HepG2 (cell line): ENCODE data around the gene B4GALT7. TPM values are rescaled to one million over a fixed set of nuclear protein-coding genes. Genes with fewer than 3 reads are reported as not detected.
A peak's percentile ranks its signal among the peaks of the same experiment; 100 is the strongest.

ENCODE experiments used
- AHR ChIP-seq: IDR thresholded peaks from 2 replicates; pipeline ENCODE4 v1.6.1; 2018; ENCODE audit warnings: missing genetic modification reagents, missing compliant biosample characterization
- ATM ChIP-seq: fragments of 450-650 bp; IDR thresholded peaks from 2 replicates; pipeline ENCODE4 v1.7.1; 2017; ENCODE audit warnings: mild to moderate bottlenecking, borderline replicate concordance
- CENPX ChIP-seq: sonication (generic); formaldehyde crosslinking; IDR thresholded peaks from 2 replicates; pipeline ENCODE4 v1.9.0; 2021; ENCODE audit warnings: mild to moderate bottlenecking, missing genetic modification reagents, moderate library complexity
- GABPA ChIP-seq, 2 experiments: IDR thresholded peaks; 2 replicates each; pipeline ENCODE4 v1.6.1; 2011 to 2016; ENCODE audit warnings: low read depth in 2 of 2, low read length in 1 of 2, missing biosample characterization in 1 of 2, missing genetic modification characterization in 1 of 2
- HDAC6 ChIP-seq: fragments of 200-600 bp; sonication (generic); IDR thresholded peaks from 2 replicates; pipeline ENCODE4 v1.7.0; 2017; ENCODE audit warnings: mild to moderate bottlenecking, antibody characterized with exemption, low read length, low read depth
- HNF4A ChIP-seq: sonication (generic); formaldehyde crosslinking; IDR thresholded peaks from 2 replicates; pipeline ENCODE4 v1.4.0; 2020; ENCODE audit warnings: missing genetic modification reagents
- HNF4G ChIP-seq, 2 experiments: sonication (generic) in 1 of 2; formaldehyde crosslinking in 1 of 2; IDR thresholded peaks; 2 replicates each; pipeline versions ENCODE4 v1.4.0 to v1.6.1; 2011 to 2020; ENCODE audit warnings: borderline replicate concordance in 2 of 2, low read depth in 2 of 2, mild to moderate bottlenecking in 2 of 2, low read length in 1 of 2, missing genetic modification reagents in 1 of 2, moderate library complexity in 1 of 2
- JUNB ChIP-seq: sonication (generic); formaldehyde crosslinking; IDR thresholded peaks from 2 replicates; pipeline ENCODE4 v1.8.0; 2022; ENCODE audit warnings: missing genetic modification reagents, mild to moderate bottlenecking, borderline replicate concordance
- MEIS1 ChIP-seq: sonication (generic); formaldehyde crosslinking; IDR thresholded peaks from 2 replicates; pipeline ENCODE4 v1.9.0; 2021; ENCODE audit warnings: mild to moderate bottlenecking, missing genetic modification reagents, moderate library complexity, borderline replicate concordance
- NFKB2 ChIP-seq: sonication (generic); formaldehyde crosslinking; IDR thresholded peaks from 2 replicates; pipeline ENCODE4 v1.4.0; 2020; ENCODE audit warnings: missing genetic modification reagents, borderline replicate concordance
- PTBP1 ChIP-seq: fragments of 200-400 bp; formaldehyde crosslinking; IDR thresholded peaks from 2 replicates; pipeline ENCODE4 v1.6.1; 2018; ENCODE audit warnings: low read length, low read depth; ENCODE audit not compliant: poor library complexity, severe bottlenecking
- REXO4 ChIP-seq: sonication (generic); formaldehyde crosslinking; IDR thresholded peaks from 2 replicates; pipeline ENCODE4 v1.8.0; 2022; ENCODE audit warnings: missing genetic modification reagents, mild to moderate bottlenecking, borderline replicate concordance
- SOX6 ChIP-seq, 2 experiments: fragments of 450-650 bp in 1 of 2; sonication (generic) in 1 of 2; formaldehyde crosslinking in 1 of 2; IDR thresholded peaks; 2 replicates each; pipeline versions ENCODE4 v1.4.0 to v1.6.1; 2017 to 2020; ENCODE audit warnings: antibody characterized with exemption in 1 of 2, mild to moderate bottlenecking in 1 of 2, missing genetic modification reagents in 1 of 2
- ZKSCAN8 ChIP-seq: IDR thresholded peaks from 2 replicates; pipeline ENCODE4 v1.6.1; 2016; ENCODE audit warnings: borderline replicate concordance, missing genetic modification reagents, missing compliant biosample characterization
- ZNF430 ChIP-seq: sonication (generic); formaldehyde crosslinking; IDR thresholded peaks from 2 replicates; pipeline ENCODE4 v1.9.0; 2021; ENCODE audit warnings: mild to moderate bottlenecking, missing genetic modification reagents
- ZNF563 ChIP-seq: sonication (generic); formaldehyde crosslinking; IDR thresholded peaks from 2 replicates; pipeline ENCODE4 v1.8.0; 2022; ENCODE audit warnings: mild to moderate bottlenecking, moderate library complexity, missing genetic modification reagents
- ZNF788 ChIP-seq: sonication (generic); formaldehyde crosslinking; IDR thresholded peaks from 2 replicates; pipeline ENCODE4 v1.5.0; 2020; ENCODE audit warnings: mild to moderate bottlenecking, missing genetic modification reagents, borderline replicate concordance
- polyA plus RNA-seq, 8 experiments: library from polyadenylated mRNA; depleted of rRNA in 3 of 8; stranded (reverse) in 7 of 8; unstranded in 1 of 8; fragments of >200 nt; fragmentation: Illumina TruSeq in 4 of 8; extraction: Trizol in 4 of 8; gene quantifications; 2 replicates each; pipeline versions ENCODE4 v1.2.1 to v1.2.3, GENCODE V29; 2011 to 2016; ENCODE audit warnings: low read depth in 4 of 8, missing spikeins in 1 of 8, mixed read lengths in 1 of 8; ENCODE audit not compliant: insufficient read depth in 1 of 8
- total RNA-seq, 5 experiments: library from RNA; depleted of rRNA; stranded (reverse); fragments of >200 nt; fragmentation: Illumina TruSeq; extraction: Trizol; gene quantifications; 2 replicates each; pipeline ENCODE4 v1.2.3, GENCODE V29; 2016; ENCODE audit warnings: low read depth in 1 of 5
- TF ChIP-seq, protein P1 (sequence below): sonication (generic); formaldehyde crosslinking; IDR thresholded peaks from 2 replicates; pipeline ENCODE4 v1.8.0; 2022; ENCODE audit warnings: missing genetic modification reagents, mild to moderate bottlenecking, moderate library complexity, borderline replicate concordance
- TF ChIP-seq, protein P2 (sequence below): sonication (generic); formaldehyde crosslinking; IDR thresholded peaks from 2 replicates; pipeline ENCODE4 v1.4.0; 2020; ENCODE audit warnings: mild to moderate bottlenecking, missing genetic modification reagents
- TF ChIP-seq, protein P3 (sequence below): sonication (generic); formaldehyde crosslinking; IDR thresholded peaks from 2 replicates; pipeline ENCODE4 v1.4.0; 2020; ENCODE audit warnings: low read depth, mild to moderate bottlenecking, missing genetic modification reagents
- TF ChIP-seq, protein P4 (sequence below): sonication (generic); formaldehyde crosslinking; IDR thresholded peaks from 2 replicates; pipeline ENCODE4 v1.5.0; 2020; ENCODE audit warnings: missing genetic modification reagents, mild to moderate bottlenecking, borderline replicate concordance
- TF ChIP-seq, protein P5 (sequence below): sonication (generic); formaldehyde crosslinking; IDR thresholded peaks from 2 replicates; pipeline ENCODE4 v1.4.0; 2020; ENCODE audit warnings: missing genetic modification reagents, borderline replicate concordance

The B4GALT7 gene
- total and polyA plus RNA-seq, 2 of the 13 experiments (the other 11 are each of a cell fraction or from before 2014, with no cell fraction given) = 16.4 to 20.5 TPM

DNA sequence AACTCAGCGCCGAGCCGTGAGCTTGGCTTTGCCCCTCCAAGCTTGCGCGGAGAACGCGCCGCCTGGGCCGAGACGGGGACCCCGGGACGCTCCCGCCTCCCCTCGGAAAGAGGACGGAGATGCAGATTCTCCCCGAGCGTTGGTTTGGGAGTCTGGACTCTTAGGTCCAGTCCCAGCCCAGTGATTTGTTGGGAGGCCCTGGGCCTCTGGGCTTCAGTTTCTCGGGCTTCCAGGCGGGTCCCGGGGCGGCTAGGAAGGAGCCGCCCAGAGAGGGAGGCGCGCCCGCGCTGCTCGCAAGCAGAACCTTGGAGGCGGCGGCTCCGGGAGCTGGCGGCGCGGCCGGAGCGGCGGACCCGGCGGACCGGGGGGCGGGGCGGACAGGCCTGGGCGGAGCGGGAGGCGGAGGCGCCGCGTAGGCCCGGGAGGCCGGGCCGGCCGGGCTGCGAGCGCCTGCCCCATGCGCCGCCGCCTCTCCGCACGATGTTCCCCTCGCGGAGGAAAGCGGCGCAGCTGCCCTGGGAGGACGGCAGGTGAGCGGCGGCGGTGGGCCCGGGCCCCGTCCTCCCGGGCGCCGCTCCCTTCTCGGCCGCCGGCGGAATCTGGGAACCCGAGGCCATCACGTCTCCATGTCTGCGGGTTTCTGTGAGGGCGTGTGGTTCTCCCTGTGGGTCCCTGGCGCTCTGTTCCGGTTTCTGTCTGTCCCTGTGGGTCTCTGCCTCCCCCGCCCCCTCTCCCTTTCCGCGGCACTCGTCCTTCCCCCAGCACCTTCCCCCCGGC lies at the start of gene B4GALT7 (continued):
- TF ChIP-seq MEIS1 (CRISPR knock-in tag) (0 out of 2 replicates have a peak, but pooled peaks have one; percentile 38), GABPA (IDR thresholded peaks at IDR 0.05; ENCODE audit: low read depth, low read length) (peak; percentile 81), GABPA (CRISPR knock-in tag; IDR thresholded peaks at IDR 0.05; ENCODE audit: low read depth) (no peak), ZNF788 (CRISPR knock-in tag) (0 out of 2 replicates have a peak, but pooled peaks have one; percentile 48), ZNF430 (CRISPR knock-in tag) (0 out of 2 replicates have a peak, but pooled peaks have one; percentile 32), HNF4A (CRISPR knock-in tag) (no peak), JUNB (CRISPR knock-in tag) (no peak), ZNF563 (CRISPR knock-in tag) (peak; percentile 61; the same call in 1 of the 2 replicates), NFKB2 (CRISPR knock-in tag) (peak; percentile 68; the same call in 1 of the 2 replicates), AHR (CRISPR knock-in tag) (peak; percentile 67; the same call in 1 of the 2 replicates), CENPX (CRISPR knock-in tag) (no peak), ZKSCAN8 (CRISPR knock-in tag) (no peak), PTBP1 (no peak), ATM (no peak), HNF4G (IDR thresholded peaks at IDR 0.05; ENCODE audit: borderline replicate concordance, low read depth, low read length) (peak; percentile 59; the same call in 1 of the 2 replicates), HNF4G (CRISPR knock-in tag; IDR thresholded peaks at IDR 0.05; ENCODE audit: borderline replicate concordance, low read depth) (peak; percentile 37; the same call in 1 of the 2 replicates), REXO4 (no peak), HDAC6 (no peak), SOX6 (IDR thresholded peaks at IDR 0.05) (no peak), SOX6 (CRISPR knock-in tag; IDR thresholded peaks at IDR 0.05) (no peak)
- TF ChIP-seq, protein P1, sequence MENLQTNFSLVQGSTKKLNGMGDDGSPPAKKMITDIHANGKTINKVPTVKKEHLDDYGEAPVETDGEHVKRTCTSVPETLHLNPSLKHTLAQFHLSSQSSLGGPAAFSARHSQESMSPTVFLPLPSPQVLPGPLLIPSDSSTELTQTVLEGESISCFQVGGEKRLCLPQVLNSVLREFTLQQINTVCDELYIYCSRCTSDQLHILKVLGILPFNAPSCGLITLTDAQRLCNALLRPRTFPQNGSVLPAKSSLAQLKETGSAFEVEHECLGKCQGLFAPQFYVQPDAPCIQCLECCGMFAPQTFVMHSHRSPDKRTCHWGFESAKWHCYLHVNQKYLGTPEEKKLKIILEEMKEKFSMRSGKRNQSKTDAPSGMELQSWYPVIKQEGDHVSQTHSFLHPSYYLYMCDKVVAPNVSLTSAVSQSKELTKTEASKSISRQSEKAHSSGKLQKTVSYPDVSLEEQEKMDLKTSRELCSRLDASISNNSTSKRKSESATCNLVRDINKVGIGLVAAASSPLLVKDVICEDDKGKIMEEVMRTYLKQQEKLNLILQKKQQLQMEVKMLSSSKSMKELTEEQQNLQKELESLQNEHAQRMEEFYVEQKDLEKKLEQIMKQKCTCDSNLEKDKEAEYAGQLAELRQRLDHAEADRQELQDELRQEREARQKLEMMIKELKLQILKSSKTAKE = no peak
- TF ChIP-seq, protein P2, sequence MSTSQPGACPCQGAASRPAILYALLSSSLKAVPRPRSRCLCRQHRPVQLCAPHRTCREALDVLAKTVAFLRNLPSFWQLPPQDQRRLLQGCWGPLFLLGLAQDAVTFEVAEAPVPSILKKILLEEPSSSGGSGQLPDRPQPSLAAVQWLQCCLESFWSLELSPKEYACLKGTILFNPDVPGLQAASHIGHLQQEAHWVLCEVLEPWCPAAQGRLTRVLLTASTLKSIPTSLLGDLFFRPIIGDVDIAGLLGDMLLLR (CRISPR knock-in tag) = no peak; the same call in 1 of the 2 replicates
- TF ChIP-seq, protein P3, sequence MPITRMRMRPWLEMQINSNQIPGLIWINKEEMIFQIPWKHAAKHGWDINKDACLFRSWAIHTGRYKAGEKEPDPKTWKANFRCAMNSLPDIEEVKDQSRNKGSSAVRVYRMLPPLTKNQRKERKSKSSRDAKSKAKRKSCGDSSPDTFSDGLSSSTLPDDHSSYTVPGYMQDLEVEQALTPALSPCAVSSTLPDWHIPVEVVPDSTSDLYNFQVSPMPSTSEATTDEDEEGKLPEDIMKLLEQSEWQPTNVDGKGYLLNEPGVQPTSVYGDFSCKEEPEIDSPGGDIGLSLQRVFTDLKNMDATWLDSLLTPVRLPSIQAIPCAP = no peak; the same call in 1 of the 2 replicates
- TF ChIP-seq, protein P4, sequence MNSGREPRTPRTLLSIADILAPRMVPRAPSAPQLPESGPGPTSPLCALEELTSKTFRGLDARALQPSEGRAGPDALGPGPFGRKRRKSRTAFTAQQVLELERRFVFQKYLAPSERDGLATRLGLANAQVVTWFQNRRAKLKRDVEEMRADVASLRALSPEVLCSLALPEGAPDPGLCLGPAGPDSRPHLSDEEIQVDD (CRISPR knock-in tag) = peak; percentile 49
- TF ChIP-seq, protein P5, sequence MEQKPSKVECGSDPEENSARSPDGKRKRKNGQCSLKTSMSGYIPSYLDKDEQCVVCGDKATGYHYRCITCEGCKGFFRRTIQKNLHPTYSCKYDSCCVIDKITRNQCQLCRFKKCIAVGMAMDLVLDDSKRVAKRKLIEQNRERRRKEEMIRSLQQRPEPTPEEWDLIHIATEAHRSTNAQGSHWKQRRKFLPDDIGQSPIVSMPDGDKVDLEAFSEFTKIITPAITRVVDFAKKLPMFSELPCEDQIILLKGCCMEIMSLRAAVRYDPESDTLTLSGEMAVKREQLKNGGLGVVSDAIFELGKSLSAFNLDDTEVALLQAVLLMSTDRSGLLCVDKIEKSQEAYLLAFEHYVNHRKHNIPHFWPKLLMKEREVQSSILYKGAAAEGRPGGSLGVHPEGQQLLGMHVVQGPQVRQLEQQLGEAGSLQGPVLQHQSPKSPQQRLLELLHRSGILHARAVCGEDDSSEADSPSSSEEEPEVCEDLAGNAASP (CRISPR knock-in tag) = 0 out of 2 replicates have a peak, but pooled peaks have one; percentile 13
